Measurements from ENCODE around the gene C11orf97. TPM values are rescaled to one million over a fixed set of nuclear protein-coding genes. Genes with fewer than 3 reads are reported as not detected.

Gene C11orf97
- total and polyA plus RNA-seq, 2 donors (not counting 1 experiment from before 2014, with no cell fraction given), result not detected

- H3K4me3 Mint-ChIP-seq, result no peak overlapping the region
- no peaks in the 10 kb centered on the region for H3K9me3 Mint-ChIP-seq (ENCODE audit: insufficient read depth)
- Histone ChIP-seq H3K9me3 (ENCODE audit: control extremely low read depth in 1 of 3, control insufficient read depth in 2 of 3, insufficient read depth in 1 of 3, low read length in 2 of 3) (peaks cover 0 to 4% (median 0%) of the 10 kb centered on the region in 3 donors), H3K9ac (ENCODE audit: low read length) (no peak overlapping the region), H3K36me3 (replicated peaks in 1 of 2; ENCODE audit: control extremely low read depth in 1 of 2, control insufficient read depth in 1 of 2, extremely low read depth in 1 of 2, insufficient read depth in 2 of 2, low read length in 1 of 2) (no peaks in the 10 kb centered on the region), H3K4me3 (ENCODE audit: control extremely low read depth in 1 of 5, extremely low read depth in 1 of 5, insufficient read depth in 1 of 5, low read depth in 2 of 5, low read length in 4 of 5) (no peak overlapping the region), H4K20me1 (ENCODE audit: control insufficient read depth, insufficient read depth, low read length, poor library complexity, severe bottlenecking) (no peaks in the 10 kb centered on the region), H3K27me3 (replicated peaks in 1 of 4; ENCODE audit: control extremely low read depth in 1 of 4, control insufficient read depth in 3 of 4, insufficient read depth in 4 of 4, low read length in 3 of 4) (no peaks in the 10 kb centered on the region), H3K4me1 (ENCODE audit: control insufficient read depth in 2 of 2, insufficient read depth in 2 of 2, low read length in 2 of 2) (peaks cover 0 to 5% of the 10 kb centered on the region in 2 donors), H3K79me2 (ENCODE audit: control insufficient read depth, insufficient read depth, low read length) (no peaks in the 10 kb centered on the region), H3K4me2 (replicated peaks; ENCODE audit: low read depth, low read length, poor library complexity, severe bottlenecking) (no peak overlapping the region), H3K27ac (ENCODE audit: low read length in 2 of 2) (no peak overlapping the region), H2AFZ (ENCODE audit: insufficient read depth, low read depth, low read length, poor library complexity, severe bottlenecking) (no peak overlapping the region)
- TF ChIP-seq CTCF (IDR thresholded peaks at IDR 0.05) (no peak), EZH2 (IDR thresholded peaks at IDR 0.05; ENCODE audit: borderline replicate concordance, insufficient read depth, low read depth, low read length, poor library complexity, severe bottlenecking) (no peak)
- no peak overlapping the region for H3K27ac Mint-ChIP-seq
- POLR2A ChIA-PET, result no interaction called here
- H3K4me1 Mint-ChIP-seq, result peaks cover 1% of the 10 kb centered on the region
- CTCF ChIA-PET, result no interaction called here
- no peaks in the 10 kb centered on the region for H3K27me3 Mint-ChIP-seq
- intact Hi-C loops (cut with micrococcal nuclease), result no loop called here
- DNase-seq (no peak), ATAC-seq (ENCODE audit: low read depth) (no peak)
- 88% methylated on average over 1 of the region's 4 CpGs for WGBS (ENCODE audit: insufficient coverage)
These were observed 51.1 kb downstream of the C11orf97 start for GRCh38 chr11:94563176-94563847.

- Mint-ChIP-seq H3K27ac (no peak overlapping the region), H3K4me1 (no peaks in the 10 kb centered on the region), H3K4me3 (no peak overlapping the region), H3K9me3 (ENCODE audit: insufficient read depth) (no peaks in the 10 kb centered on the region), H3K27me3 (no peaks in the 10 kb centered on the region)
- no peak for TF ChIP-seq EZH2 (IDR thresholded peaks at IDR 0.05; ENCODE audit: borderline replicate concordance, insufficient read depth, low read depth, low read length, poor library complexity, severe bottlenecking)
- TF ChIP-seq CTCF (IDR thresholded peaks at IDR 0.05), result no peak
- no peaks in the 10 kb centered on the region for H4K20me1 ChIP-seq (ENCODE audit: control insufficient read depth, insufficient read depth, low read length, poor library complexity, severe bottlenecking)
- 83% methylated on average over 2 of the region's 8 CpGs for WGBS (ENCODE audit: insufficient coverage)
- no peaks in the 10 kb centered on the region for H3K4me1 ChIP-seq (ENCODE audit: control insufficient read depth in 2 of 2, insufficient read depth in 2 of 2, low read length in 2 of 2)
- H3K27me3 ChIP-seq (replicated peaks in 1 of 4; ENCODE audit: control extremely low read depth in 1 of 4, control insufficient read depth in 3 of 4, insufficient read depth in 4 of 4, low read length in 3 of 4), result no peaks in the 10 kb centered on the region
- H3K79me2 ChIP-seq (ENCODE audit: control insufficient read depth, insufficient read depth, low read length), result no peaks in the 10 kb centered on the region
- no peak overlapping the region for H3K27ac ChIP-seq (ENCODE audit: low read length in 2 of 2)
- H3K4me3 ChIP-seq (ENCODE audit: control extremely low read depth in 1 of 5, extremely low read depth in 1 of 5, insufficient read depth in 1 of 5, low read depth in 2 of 5, low read length in 4 of 5), result no peak overlapping the region
- intact Hi-C loops (cut with micrococcal nuclease), result no loop called here
- no peak for DNase-seq
- peaks cover 0 to 4% (median 0%) of the 10 kb centered on the region in 3 donors for H3K9me3 ChIP-seq (ENCODE audit: control extremely low read depth in 1 of 3, control insufficient read depth in 2 of 3, insufficient read depth in 1 of 3, low read length in 2 of 3)
- no peak overlapping the region for H3K9ac ChIP-seq (ENCODE audit: low read length)
- H3K36me3 ChIP-seq (replicated peaks in 1 of 2; ENCODE audit: control extremely low read depth in 1 of 2, control insufficient read depth in 1 of 2, extremely low read depth in 1 of 2, insufficient read depth in 2 of 2, low read length in 1 of 2), result no peaks in the 10 kb centered on the region
- no peak overlapping the region for H3K4me2 ChIP-seq (replicated peaks; ENCODE audit: low read depth, low read length, poor library complexity, severe bottlenecking)
- no peak for ATAC-seq (ENCODE audit: low read depth)
- POLR2A ChIA-PET, result no interaction called here
- CTCF ChIA-PET, result no interaction called here
- H2AFZ ChIP-seq (ENCODE audit: insufficient read depth, low read depth, low read length, poor library complexity, severe bottlenecking), result no peak overlapping the region
These were observed 51.7 kb downstream of the C11orf97 start for GRCh38 chr11:94563848-94564467.
